HS-5 (cell line): ENCODE data around the gene STAT1.

Experiments
- DNase-seq: peaks from one replicate; pipeline ENCODE4 v3.0.0-alpha.2; 2012; ENCODE audit warnings: low read depth

The STAT1 gene

GRCh38 chr2:190959911-190960788 lies 53.8 kb downstream of the STAT1 start:
- DNase-seq, result no peak

DNA sequence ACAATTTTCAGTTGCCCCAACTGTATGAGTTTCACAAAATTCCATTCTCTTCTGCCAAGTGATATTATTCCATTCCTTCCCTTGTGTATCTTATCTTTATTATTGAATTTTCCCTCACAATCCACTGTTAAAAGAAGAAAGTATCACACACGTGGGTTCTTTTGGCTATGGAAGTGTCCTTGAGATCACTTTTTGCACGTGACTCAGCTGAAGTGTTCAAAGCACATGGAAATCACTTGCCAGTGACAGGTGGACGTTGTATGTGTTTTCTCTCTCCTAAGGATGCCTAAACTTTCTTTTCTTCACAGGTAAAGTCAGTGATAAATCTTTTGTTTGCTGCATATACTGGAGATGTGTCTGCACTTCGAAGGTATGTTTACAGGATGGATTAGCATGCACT lies 60.7 kb downstream of the STAT1 start:
- DNase-seq, result no peak

- DNase-seq, result no peak
These were observed 63.4 kb downstream of the STAT1 start for GRCh38 chr2:190950566-190950991.

DNA sequence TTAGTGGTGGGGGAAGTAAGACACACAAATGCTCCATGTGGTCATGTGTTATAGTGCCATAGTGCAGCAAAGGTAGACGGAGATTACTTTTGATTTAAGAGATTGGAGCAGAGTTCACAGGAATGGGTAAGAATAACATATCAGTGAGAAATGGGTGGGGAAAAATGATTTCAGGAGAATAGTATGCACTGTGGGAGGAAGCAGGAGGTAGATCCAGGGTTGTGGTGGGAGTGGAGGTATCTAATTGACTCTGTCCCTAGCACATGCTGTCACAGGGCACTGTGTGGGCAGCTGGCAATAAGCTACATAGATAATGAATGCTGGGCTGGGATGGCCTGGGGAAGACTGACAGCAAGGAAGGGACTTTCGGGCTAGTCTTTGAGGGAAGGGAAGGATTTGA lies 65.3 kb downstream of the STAT1 start:
- DNase-seq, result peak; percentile 8

DNA sequence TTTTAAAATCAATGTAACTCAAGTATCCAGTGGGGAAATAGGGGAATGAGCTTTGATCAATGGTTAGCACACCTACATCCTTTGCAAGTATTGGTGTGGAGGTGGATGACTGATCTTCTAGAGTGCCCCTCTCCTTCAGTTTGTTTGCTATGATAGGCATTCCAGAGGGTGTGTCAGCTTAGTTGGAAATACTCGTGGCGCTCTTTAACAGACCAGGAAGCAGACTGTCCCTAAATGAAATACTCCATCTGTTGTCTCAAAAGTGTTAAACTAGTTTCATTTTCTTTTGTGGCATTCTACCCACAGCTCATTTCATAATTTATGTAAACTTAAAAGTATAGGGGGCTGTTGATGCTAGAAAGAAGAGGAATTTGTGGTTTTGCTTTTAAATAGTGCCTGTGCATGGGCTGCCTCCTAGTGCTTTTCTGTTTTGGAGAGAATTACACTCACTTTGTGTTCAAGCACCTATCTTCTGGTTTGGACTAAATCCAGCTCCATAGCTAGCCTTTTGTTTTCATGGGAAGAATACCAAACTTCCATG lies 66.2 kb downstream of the STAT1 start:
- DNase-seq, result peak; percentile 34

DNA sequence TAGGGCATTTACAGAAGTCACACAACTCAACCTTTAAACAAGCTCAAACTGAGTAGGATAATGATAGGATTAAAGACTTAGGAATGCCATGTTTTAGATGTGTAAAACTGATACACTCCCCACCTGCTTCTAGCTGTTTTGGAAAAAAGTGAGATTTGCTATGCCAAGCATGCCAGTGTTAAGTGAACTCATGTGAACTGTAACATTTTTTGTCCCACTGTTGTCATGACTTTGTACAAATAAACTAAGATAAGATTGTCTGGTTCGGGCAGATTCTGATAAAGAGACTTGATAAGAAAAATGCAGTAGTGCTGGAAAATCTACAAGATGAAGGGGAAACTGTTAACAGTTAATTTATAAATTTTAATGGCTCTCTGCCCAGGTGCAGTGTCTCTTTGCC lies 66.8 kb downstream of the STAT1 start:
- DNase-seq, result no peak

DNA sequence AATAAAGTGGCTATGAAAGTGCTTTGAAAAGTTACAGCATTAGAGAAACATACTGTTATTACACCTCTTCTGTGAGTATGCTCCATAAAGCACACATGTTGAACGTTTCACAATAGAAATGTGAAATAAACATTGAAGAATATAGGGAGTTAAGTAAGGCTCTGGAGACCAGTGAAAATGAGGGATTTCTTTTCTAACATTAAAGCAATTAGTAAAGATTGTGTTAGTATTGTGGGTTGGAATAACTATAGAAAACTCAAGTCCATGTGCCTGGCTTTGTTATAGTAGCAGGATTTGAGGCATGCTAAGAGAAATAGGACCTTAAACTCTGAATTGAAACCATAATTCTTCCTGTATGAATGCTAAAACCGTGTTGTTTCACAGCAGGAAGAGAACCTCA lies 70.3 kb downstream of the STAT1 start:
- DNase-seq, result no peak

GRCh38 chr2:190942697-190943096 lies 71.3 kb downstream of the STAT1 start:
- DNase-seq, result no peak

- DNase-seq, result no peak
These were observed 72.4 kb downstream of the STAT1 start for GRCh38 chr2:190941571-190941970.

GRCh38 chr2:190940454-190940853 lies 73.5 kb downstream of the STAT1 start:
- no peak for DNase-seq

- no peak for DNase-seq
These were observed 75.1 kb downstream of the STAT1 start for GRCh38 chr2:190938771-190939335.

DNA sequence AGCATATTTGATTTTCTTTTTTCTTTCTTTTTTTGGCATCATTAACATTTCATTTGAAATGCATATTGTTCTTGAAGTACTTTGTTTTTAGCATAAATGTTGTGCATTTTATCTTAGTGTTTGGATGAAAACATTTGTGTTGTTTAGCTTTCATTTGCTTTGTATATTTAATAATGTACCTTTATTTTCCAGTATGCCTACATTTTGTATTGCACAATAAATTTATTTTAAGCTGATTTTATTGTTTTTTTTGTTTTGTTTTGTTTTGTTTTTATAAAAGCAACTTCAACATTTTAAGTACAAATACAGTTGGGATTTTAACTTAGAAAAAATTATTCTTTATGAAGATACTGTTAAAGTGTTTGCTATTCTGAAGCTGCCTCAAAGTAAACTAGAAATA lies 78.9 kb downstream of the STAT1 start:
- no peak for DNase-seq

GRCh38 chr2:190933361-190933760 lies 80.6 kb downstream of the STAT1 start:
- DNase-seq, result no peak

DNA sequence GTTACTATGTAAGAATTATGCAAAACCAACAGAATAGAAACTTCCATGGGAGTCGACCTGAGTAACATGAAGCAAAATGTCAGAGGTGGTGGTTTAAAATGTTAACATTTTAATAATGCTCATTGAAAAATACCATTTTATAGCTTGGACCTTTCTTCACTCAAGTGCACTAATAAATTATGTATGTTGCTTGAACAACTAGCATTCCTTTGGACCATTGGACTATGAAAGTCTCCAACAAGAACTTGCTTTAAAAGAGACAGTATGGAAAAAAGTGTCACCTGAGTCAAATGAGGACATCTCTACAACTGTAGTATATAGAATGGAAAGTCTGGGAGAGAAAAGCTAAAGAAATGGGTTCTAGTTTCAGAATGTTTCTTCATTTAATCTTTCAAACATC lies 81.5 kb downstream of the STAT1 start:
- DNase-seq, result no peak

- no peak for DNase-seq
These were observed 83.6 kb downstream of the STAT1 start for GRCh38 chr2:190930411-190930810.

GRCh38 chr2:190929919-190930318 lies 84.1 kb downstream of the STAT1 start:
- DNase-seq, result no peak

DNA sequence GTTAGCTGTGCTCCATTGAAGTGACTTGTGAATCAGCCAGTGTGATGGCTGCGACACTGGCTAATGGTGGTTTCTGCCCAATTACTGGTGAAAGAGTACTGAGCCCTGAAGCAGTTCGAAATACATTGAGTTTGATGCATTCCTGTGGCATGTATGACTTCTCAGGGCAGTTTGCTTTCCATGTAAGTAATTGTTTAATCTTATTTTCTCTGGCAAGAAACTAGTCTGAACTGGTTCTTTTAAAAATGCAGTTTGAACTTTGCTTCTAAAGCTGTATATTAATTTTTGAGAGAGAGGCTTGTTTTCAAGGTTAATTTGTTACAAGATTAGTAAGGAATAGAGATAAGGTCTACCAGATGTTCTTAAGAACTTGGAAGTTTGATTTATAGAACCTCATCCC lies 86.7 kb downstream of the STAT1 start:
- DNase-seq, result no peak

GRCh38 chr2:190922376-190922775 lies 91.6 kb downstream of the STAT1 start:
- no peak for DNase-seq

GRCh38 chr2:190920085-190920484 lies 93.9 kb downstream of the STAT1 start:
- no peak for DNase-seq
